HG03565 (cell line): ENCODE results near the gene E2F8.

Experiments used
- ATAC-seq: cut with Tn5 transposase; IDR thresholded peaks from one replicate; pipeline ENCODE4 v1.9.1; 2021; ENCODE audit warnings: mild to moderate bottlenecking, moderate library complexity; ENCODE audit not compliant: unreplicated experiment

Gene E2F8

DNA sequence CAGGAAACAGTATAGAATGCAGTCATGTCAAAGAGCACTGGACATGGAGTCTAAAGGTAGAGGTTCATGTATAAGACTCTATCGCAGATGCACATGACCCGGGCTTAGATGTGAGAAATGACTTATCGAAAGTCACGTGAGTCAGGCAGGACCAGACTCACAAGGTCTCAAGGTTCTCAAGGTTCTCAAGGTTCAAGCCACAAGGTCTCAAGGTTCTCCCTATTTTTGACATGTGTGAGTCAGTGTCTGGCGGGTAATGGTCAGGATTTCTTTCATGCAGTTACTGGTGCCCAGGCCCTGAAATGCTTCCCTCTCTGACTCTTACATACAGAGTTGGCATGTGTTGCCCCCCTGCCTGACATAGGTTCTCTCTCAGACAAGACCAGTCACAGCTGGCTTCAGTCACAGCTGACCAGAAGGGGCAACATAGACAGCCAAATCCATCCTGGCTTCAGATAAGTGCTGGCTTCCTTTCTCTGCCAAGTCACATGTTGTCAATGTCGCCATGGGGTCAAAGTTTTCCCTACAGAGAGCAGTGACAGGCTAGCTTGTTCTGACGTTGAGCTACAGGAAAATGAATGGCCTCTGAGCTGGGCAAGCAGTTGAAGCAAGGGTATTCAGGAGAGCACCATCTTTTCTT is 49.1 kb downstream of the E2F8 start:
- no peak for ATAC-seq

DNA sequence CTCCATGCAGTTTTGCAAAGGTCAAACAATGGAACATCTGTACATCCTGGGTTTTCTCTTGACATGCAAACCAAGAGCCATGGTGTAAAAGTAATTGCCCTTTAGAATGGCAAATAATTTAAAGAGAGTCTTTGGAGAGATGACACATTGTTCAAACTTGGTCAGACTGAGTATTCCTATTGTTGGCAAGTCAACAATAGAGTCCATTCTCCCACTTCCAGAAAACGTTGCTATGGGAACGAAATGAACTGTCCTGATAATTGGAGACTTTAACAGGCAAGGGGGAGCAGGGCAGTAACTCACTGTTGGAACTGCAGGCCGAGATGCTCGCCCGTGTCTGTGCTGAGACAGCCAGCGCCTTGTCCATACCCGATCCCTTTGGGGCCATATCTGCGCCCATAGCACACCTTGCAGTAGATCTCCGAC is 52.9 kb downstream of the E2F8 start:
- no peak for ATAC-seq

- no peak for ATAC-seq
Observed at GRCh38 chr11:19187114-19187832, 53.5 kb downstream of the E2F8 start.

GRCh38 chr11:19185516-19186052 is 55.2 kb downstream of the E2F8 start:
- ATAC-seq, result no peak

- ATAC-seq, result no peak
Observed at GRCh38 chr11:19185036-19185435, 55.7 kb downstream of the E2F8 start.

- ATAC-seq, result no peak
Observed at GRCh38 chr11:19183646-19184045, 57.1 kb downstream of the E2F8 start.

GRCh38 chr11:19181531-19182261 is 59.0 kb downstream of the E2F8 start:
- no peak for ATAC-seq

GRCh38 chr11:19176629-19177186 is 64.0 kb downstream of the E2F8 start:
- no peak for ATAC-seq
